GM18508 (cell line): Measurements from ENCODE around the gene ZNRF2.
"Not testable (repeated sequence)": the region's sequence is repeated elsewhere in the genome, so short reads cannot be mapped to it uniquely, and the experiment has no call there.

ENCODE experiments used
- ATAC-seq: cut with Tn5 transposase; IDR thresholded peaks from one replicate; pipeline ENCODE4 v1.9.1; 2021; ENCODE audit warnings: moderate number of reproducible peaks; ENCODE audit not compliant: insufficient read depth, unreplicated experiment

ZNRF2 gene

DNA sequence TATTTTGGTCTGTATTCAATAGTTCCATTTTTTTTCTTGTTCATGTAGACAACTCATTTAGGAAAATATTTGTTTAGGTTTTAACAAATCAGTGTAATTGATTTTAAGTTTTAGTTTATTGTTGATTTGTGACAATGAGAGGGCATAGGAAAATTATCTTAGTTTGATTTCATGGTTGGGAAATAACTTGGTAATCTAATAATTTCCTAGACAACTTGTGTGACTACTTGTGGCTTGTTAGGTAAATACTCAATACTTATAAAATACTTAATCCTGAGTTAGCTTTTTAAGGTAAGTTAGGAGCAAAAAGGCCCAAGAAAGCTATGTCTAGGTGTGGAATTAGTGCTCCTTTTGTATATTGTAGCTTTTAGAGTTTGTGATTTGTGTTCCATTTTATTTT is 65.4 kb downstream of the ZNRF2 start:
- no peak for ATAC-seq

DNA sequence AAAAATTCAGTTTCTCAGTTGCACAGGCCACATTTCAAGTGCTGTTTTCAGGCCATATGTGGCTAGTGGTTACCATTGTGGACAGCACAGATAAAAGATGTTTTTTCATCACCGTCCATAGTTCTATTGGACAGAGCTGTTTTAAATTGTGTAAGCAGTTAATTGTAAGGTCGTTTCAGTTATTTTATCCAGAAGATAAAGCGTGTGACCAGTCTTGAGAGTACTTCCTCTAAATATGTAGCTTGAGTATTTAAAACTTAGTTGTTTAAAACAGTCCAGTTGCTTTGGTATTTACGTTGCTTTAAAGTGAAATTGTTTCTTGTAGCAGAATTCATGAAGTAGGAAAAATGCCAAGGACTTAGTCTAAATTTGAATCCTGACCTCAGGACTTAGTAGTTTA is 66.9 kb downstream of the ZNRF2 start:
- ATAC-seq: no peak

DNA sequence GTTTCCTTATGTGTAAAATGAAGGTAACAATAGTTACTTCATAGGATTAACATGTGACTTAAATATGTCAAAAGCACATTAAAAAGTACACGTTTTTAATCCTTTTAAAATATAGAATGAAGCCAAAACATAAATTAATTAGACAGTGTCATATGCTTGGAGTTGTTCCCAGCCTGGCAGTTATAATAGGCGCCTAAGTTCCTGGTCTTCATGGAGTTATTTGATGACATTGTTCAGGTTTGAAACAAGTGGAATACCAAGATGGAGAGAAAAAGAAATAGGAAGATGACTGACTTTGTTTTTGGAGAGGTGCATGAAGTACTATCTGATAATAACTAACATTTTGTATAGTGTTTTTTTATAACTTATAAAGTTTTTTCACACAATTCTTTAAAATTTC is 67.3 kb downstream of the ZNRF2 start:
- ATAC-seq: no peak

DNA sequence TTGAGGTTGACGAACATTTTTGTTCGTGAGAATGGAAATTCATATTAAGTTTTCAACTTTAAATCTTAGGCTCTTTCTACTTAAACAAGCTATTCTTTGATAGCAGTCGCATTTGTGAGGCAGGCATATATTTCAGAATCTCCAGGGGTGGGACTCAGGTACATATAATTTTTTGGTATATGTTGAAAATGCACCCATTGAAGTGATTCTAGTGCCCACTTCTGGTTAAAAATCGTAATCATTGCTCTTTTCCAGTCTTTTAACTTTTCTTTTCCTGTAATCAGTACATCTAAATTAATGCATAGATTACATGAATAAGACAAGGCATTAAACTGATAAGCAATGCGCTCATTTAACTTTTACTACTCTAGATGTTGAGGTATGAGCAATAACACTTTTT is 67.8 kb downstream of the ZNRF2 start:
- ATAC-seq: no peak

DNA sequence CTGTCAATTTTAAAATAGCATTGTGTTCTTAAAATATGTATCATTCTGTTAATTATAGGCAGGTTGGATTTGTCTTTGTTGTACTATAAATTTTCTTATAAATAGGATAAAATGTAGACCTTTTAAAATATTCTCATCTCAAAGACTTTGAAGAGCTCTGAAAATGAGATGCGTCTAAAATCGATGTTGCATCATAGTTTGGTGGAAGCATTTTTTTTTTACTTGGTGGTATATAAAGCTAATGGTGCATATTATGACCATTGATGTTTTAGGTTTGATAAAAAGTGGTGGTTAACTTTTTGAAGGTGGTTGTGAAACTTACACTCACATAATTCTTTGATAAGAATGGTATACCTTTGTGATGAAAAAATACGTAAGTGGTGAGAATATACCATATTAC is 69.1 kb downstream of the ZNRF2 start:
- no peak for ATAC-seq

DNA sequence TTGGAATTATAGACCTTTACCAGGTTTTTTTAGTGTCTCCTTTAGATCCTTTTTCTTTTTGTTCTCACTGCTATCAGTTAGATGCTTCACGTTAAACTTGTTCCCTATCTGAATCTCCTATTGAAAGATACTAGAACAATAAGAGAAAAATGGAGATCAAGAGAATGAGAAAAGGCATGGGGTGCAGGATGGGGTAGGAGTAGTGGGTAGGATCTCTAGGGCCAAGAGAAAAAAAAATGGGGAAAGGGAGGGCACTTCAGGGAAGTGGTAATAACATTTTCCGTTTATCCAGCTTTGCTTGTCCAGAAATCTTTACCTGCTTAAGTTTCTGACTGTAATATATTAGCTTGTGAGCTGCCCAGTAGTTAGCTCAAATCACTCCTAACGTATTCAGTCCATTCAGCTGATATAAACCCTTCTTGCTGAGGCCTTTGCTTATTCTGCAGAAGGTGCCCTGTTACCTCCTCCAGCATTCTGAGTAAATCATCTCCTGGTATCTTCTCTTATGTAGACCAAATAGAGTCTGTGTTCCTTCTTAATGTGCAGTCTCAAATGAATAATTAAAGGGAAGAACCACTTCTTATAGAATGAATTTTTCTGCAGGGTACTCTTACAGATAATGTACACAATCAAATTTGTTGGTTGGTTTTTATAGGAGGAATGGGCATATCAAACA is 69.7 kb downstream of the ZNRF2 start:
- ATAC-seq: no peak

DNA sequence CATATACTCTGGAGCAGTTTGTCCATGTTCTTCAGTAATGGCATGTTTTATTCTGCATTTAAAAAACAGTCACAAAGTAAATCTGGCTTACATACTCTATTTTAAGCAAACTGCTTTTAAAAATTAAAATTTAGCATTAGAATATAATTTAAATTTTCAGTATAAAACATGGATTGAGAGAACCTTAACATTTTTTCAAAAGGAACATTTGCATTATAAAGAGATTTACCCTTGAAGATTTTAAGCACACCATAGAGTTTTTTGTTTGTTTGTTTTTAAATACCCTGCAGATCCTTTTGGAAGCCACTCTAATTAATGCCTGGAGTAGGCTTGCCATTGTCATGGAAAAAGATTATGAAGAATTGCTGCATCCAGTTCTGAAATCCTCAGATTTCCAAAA is 70.4 kb downstream of the ZNRF2 start:
- ATAC-seq: no peak

DNA sequence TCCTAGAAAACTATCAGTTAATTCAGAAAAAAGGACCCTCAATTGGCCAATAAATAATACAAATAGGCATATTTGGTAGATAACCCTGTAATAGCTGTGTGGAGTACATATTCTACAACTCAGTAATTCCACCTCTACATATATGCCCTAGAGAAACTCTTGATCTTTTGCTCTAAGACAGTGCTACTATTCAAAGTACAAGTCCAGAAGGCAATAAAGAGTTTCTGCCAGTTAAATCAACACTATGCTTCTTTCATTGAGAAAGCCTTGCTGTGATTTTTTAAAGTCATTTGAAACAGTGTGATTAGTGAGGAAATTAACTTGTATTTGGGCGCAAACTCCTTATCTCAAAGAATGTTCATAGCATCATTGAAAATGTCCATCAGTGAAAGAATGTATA is 75.6 kb downstream of the ZNRF2 start:
- no peak for ATAC-seq

DNA sequence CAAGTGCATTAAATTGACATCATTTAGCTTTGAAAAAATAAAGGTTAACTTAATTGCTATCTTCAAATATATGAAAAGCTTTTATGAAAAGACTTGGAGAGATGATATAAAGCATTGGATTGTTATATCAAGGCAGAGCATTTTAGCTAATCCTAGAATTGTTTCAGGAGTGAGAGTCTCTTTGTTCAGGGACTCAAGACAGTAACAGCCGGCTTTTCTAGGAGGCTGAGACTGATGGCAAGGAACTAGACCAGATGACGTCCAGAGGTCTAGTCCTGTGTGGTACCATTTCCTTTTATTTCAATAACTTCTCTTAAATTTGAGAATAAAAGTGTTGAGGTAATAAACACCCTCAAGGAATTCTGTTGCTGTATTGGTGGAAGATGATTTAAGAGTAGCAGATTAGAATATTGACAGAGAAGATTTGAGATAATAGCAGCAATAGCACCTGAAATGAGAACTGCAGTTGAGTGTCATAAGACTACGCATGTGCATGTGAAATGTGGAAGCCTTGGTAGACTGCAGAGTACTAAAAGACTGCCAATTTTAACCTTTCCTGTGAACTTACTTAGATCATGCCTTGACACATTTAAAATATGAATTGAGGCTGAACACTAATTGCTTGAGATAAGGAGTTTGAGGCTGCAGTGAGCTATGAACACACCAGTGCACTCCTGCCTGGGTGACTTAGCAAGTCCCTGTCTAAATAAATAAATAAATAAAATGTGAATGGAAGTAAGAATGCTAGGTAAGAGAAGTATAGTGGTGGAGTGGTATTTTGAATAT is 79.6 kb downstream of the ZNRF2 start:
- ATAC-seq: no peak

DNA sequence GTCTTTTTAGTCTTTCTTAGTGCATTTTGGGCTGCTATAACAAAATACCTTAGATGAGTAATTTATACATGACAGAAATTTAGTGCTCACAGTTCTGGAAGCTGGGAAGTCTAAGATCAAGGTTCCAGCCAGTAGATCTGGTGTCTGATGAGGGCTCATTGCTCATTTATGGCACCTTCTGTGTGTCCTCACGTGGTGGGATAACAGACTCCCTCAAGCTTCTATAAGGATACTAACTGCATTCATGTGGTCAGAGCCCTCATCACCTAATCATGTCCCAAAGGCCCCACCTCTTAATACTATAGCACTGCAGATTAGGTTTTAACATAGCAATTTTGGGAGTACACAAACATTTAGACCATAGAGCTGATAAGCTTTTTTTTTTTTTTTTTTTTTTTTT is 80.4 kb downstream of the ZNRF2 start:
- no peak for ATAC-seq

DNA sequence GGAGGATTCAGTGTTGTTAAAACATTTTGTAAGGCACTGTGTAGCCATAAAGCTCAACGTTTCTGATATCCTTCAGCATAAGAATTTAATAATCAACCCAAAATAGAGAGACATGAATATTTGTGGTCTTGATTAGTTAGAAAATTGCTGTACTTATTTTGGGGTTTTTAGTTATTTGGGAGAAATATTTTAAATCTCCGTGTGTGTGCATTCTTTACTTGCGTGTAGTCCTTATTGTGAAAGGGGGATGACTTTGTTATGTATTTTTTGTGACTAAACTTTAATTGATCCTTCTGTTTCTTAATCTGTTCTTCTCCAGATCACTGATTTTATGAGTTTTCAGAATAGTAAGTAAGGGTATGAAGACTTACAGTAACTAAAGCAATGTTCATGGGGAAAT is 81.2 kb downstream of the ZNRF2 start:
- no peak for ATAC-seq

DNA sequence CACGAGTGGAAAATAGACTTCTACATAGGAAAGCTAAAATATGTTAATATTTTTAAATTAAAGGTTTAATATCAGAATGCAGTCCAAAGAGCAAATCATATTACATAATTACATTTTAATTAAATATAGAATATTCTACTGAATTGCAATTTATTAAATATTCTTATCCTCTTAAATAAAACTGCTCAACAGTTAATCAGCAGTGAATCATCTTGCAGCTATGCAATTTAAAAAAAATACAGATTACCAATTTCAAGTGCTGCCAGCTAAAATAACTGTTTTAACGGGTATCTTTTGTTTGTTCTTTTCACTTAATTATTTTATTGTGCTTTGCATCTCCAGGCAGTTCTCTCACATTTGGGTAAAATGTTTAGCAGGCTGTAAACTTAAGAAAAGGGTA is 82.2 kb downstream of the ZNRF2 start:
- no peak for ATAC-seq

DNA sequence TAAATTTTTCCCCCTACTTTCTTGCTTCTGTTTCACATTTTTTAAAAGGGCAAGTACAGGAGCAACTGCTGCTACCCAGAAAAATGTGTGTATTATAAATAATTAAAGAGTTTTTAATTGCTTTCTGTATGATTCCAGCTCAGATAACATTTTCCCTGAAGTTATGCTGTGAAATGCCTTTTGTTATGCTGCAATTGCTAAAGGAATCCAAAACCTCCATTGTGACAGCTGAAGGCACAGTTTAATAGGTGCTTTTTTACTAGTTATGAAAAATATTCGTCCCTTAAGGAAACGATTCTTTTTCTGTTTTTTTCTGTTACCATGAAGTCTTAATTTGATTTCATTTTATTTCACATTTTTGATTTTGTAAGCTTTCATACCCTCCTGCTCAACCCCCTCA is 83.2 kb downstream of the ZNRF2 start:
- ATAC-seq: no peak

DNA sequence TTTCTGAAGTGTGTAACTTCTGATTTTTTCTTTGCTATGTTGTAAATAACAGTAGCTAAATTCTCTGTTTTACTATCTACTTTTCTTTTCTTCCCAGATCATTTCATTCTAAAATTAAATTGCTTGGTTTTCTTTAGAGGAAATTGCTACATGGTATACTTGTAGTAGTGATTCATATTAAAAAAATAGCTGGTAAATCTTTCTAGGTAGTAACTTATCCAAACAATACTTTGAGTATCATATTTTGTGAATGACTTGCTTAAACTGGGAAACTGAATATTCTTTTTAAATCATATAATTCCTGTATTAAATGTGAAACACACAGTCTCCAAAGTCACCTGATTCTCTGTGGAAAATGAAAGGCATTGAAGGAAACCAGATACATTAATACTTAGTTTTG is 85.5 kb downstream of the ZNRF2 start:
- no peak for ATAC-seq

DNA sequence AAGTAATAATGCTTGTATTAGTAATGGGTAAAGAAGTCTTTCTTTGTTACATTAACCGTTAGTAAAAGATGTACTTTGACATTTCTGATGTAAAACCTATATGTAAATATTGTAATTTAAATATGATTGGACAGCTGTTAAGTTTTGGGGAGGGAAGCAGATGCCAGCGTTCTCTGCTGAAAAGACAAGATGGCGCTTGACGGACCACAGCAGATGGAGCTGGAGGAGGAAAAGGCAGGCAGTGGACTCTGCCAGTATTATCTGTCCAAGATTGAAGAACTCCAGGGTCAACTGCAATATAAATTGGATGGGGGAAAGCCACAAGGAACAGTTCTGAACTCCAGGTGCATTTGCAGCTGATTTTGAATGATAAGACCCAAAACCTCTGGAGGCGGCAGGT is 86.9 kb downstream of the ZNRF2 start:
- no peak for ATAC-seq

DNA sequence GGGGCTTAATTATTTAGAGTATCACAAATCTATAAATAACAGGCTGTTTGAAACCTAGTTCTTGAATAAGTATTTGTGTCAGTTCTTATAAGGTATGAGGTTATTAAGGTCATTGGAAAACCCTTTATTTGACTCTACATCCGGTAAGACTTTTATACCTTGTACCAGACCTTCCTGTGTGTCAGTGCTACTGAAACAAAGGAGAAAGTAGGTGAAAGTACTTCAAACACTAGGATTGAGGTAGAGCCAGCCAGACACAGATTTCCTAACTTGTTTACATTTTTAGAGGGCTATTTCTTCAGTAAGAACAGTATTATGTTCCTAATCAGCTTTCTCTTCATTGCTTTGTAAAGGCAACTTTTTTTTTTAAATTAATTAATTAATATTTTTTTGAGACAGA is 93.9 kb downstream of the ZNRF2 start:
- ATAC-seq: no peak

DNA sequence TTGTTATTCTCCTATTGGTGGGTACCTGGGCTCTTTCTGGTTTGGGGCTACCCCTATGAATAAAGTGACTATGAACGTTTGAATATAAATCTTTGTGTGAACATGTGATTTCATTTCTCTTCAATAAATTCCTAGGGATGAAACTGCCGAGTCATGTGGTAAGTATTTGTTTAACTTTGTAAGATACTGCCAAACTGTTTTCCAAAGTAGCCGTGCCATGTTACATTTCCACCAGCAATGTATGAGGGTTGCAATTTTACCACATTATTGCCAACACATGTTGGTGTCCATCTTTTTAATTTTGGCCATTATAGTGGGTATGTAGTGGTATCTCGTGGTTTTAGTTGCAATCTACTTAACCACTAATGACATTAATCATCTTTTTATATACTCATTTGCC is 94.7 kb downstream of the ZNRF2 start:
- no peak for ATAC-seq

DNA sequence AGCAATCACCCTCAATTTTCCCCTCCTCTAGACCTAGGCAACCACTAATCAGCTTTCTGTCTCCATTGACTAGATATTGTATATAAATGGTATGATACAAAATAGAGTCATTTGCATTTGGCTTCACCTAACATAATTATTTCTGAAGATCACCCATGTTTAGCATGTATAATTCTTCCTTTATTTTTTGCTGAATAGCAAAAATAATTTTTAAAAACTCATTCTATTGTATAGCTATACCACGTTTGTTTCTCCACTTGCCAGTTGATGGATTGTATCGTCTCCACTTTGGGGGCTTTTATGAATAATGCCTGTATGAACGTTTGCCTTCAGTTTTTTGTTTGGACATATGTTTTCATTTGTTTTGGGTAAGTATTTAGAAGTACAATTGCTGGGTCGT is 95.3 kb downstream of the ZNRF2 start:
- no peak for ATAC-seq

DNA sequence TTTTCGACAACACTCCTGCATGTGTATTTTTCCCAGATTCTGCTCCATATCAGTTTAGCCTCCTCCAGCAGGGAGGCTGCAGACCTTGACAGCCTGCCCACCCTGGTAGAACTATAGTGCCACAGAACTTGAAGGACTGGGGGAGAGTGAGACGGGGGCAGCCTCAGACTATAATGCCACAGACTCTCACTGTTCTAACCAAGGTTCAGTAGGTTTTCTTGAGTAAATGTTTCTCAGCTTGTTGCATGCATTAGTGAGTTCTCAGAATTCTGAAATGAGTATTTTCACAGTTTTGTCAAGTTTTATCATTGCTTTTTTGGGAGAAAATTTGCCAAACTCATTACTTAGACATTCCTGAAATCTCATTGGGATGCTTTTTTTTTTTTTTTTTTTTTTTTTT is 95.9 kb downstream of the ZNRF2 start:
- no peak for ATAC-seq

DNA sequence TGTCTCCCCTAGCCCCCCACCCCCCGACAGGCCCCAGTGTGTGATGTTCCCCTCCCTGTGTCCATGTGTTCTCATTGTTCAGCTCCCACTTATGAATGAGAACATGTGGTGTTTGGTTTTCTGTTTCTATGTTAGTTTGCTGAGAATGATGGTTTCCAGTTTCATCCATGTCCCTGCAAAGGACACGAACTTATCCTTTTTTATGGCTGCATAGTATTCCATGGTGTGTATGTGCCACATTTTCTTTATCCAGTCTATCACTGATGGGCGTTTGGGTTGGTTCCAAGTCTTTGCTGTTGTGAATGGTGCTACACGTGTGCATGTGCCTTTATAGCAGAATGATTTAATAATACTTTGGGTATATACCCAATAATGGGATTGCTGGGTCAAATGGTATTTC is 96.4 kb downstream of the ZNRF2 start:
- ATAC-seq: not testable (repeated sequence)

DNA sequence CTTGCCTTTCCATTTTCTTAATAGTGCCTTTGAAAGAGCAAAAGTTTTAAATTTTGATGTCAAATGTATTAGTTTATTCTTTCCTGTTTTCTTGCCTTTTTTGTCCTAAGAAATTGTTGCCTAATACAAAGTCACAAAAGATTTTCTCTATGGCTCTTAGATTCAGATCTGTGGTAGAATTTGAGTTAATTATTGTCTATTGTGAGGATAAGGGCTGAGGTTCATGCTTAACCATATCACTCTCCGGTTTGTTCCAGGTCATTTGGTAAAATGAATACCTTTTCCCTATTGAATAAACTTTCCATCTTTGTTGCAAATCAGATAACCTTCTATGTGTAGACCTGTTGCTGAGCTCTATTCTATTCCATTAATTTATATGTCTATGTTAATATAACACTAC is 98.2 kb downstream of the ZNRF2 start:
- no peak for ATAC-seq

DNA sequence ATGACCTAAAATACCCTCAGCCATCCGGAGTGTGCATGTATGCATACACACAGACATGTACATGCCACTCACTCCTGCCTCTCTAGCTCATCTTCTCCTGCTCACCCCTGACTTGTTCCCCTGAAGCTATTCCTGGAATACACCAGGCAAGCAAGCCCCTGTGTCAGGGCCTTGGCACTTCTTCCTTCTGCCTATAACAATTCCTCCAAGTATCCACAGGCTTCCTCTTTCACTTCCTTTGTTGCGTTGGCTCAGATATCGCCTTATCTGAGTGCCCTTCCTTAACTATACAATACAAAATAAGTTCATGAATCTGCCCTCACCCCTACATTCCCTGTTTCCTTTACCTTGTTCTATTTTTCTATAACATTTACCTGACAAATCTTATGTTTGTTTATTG is 105.4 kb downstream of the ZNRF2 start:
- no peak for ATAC-seq
